ENCODE measurements around the gene ZBTB24. TPM values are rescaled to one million over a fixed set of nuclear protein-coding genes. Genes with fewer than 3 reads are reported as not detected.
"Not testable (repeated sequence)": the region's sequence is repeated elsewhere in the genome, so short reads cannot be mapped to it uniquely, and the experiment has no call there.

ZBTB24 gene
- total and polyA plus RNA-seq, 4 donors, result 2.9 to 13.9 (median 6.0) TPM

DNA sequence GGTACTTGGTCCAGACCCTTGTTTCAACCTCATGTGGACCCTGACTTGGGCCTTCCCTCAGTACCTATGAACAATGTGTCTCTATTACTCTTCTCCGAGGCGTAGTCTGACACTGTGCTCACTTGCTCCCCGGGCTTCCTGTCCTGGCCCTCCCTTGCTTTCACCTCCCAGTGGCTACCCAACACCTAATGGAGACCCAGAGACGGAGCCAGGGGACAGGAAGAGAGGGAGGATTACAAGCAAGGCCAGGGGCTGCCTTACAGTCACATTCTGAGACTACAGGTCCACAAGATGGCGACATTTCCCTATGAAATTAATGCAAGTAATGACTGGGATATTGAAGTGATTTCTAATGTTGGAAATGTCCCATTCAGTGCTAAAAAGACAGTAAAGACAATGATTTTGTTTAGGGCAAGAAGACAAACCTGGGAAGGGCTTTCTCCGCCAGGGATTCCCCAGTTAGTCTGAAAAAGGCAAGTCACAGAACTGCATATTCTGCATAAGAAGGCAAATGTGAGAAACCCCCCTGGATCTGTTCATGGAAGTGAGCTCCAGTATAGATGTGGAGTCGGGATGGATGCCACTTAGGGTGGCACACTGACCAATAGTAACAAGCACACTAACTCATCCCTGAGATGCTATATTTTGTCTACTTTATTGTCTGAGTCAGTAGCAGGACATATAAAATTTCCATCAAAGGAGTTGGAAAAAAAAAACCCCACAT is 44.0 kb upstream of the ZBTB24 start:
- Histone ChIP-seq H3K4me1 (ENCODE audit: control insufficient read depth in 5 of 5, insufficient read depth in 5 of 5, low read length in 5 of 5) (no peaks in the 10 kb centered on the region), H3K9ac (ENCODE audit: insufficient read depth in 1 of 2, low read length in 2 of 2) (no peak overlapping the region), H3K27ac (ENCODE audit: low read depth in 1 of 2, low read length in 1 of 2) (no peak overlapping the region), H3K27me3 (ENCODE audit: control insufficient read depth in 3 of 3, insufficient read depth in 3 of 3, low read length in 2 of 3) (no peaks in the 10 kb centered on the region), H3K9me3 (ENCODE audit: control insufficient read depth in 4 of 4, insufficient read depth in 3 of 4, low read length in 3 of 4) (no peaks in the 10 kb centered on the region), H3K4me3 (no peak overlapping the region), H3K36me3 (ENCODE audit: control insufficient read depth in 4 of 4, insufficient read depth in 4 of 4, low read length in 4 of 4) (no peaks in the 10 kb centered on the region)
- DNase-seq (peak; percentile 47 to 83 (median 80)), ATAC-seq (ENCODE audit: insufficient read depth, low FRiP score) (no peak)
- TF ChIP-seq CTCF (IDR thresholded peaks at IDR 0.05; ENCODE audit: control extremely low read depth, extremely low read depth), result no peak
- WGBS, 2 donors, result 59% methylated on average over 7 of the region's 7 CpGs

GRCh38 chr6:109524129-109524528 is 41.1 kb upstream of the ZBTB24 start:
- Histone ChIP-seq H3K4me3 (no peak overlapping the region), H3K4me1 (ENCODE audit: control insufficient read depth in 5 of 5, insufficient read depth in 5 of 5, low read length in 5 of 5) (no peaks in the 10 kb centered on the region), H3K27ac (ENCODE audit: low read depth in 1 of 2, low read length in 1 of 2) (no peak overlapping the region), H3K27me3 (ENCODE audit: control insufficient read depth in 3 of 3, insufficient read depth in 3 of 3, low read length in 2 of 3) (no peaks in the 10 kb centered on the region), H3K9ac (ENCODE audit: insufficient read depth in 1 of 2, low read length in 2 of 2) (no peak overlapping the region), H3K9me3 (ENCODE audit: control insufficient read depth in 4 of 4, insufficient read depth in 3 of 4, low read length in 3 of 4) (no peaks in the 10 kb centered on the region), H3K36me3 (ENCODE audit: control insufficient read depth in 4 of 4, insufficient read depth in 4 of 4, low read length in 4 of 4) (no peaks in the 10 kb centered on the region)
- TF ChIP-seq CTCF (IDR thresholded peaks at IDR 0.05; ENCODE audit: control extremely low read depth, extremely low read depth), result no peak
- no peak for DNase-seq
- no peak for ATAC-seq (ENCODE audit: insufficient read depth, low FRiP score)

DNA sequence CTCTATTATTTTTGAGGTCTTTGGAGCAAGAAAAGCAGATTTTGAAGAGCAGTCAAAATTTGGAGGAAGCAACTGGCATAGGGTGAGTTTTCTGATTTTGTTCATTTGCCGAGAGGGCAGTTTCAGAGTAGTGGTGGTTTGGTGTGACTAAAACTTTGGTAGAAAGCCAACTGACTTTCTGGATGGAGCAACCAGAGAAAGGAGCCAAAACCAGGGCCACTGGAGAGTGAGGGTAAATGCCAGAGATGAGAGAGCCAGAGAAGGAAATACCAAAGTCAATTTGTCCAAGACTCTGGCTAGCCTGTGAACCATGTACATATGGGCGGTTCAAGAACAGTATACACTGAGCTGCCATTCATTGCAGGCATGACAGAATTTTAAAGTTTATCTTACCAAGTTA is 40.5 kb upstream of the ZBTB24 start:
- H3K9me3 ChIP-seq (ENCODE audit: control insufficient read depth in 4 of 4, insufficient read depth in 3 of 4, low read length in 3 of 4), result no peaks in the 10 kb centered on the region
- DNase-seq (no peak), ATAC-seq (ENCODE audit: insufficient read depth, low FRiP score) (no peak)
- 72 to 73% methylated on average over 2 of the region's 2 CpGs for WGBS, 2 donors
- H3K4me1 ChIP-seq (ENCODE audit: control insufficient read depth in 5 of 5, insufficient read depth in 5 of 5, low read length in 5 of 5), result no peaks in the 10 kb centered on the region
- no peak overlapping the region for H3K9ac ChIP-seq (ENCODE audit: insufficient read depth in 1 of 2, low read length in 2 of 2)
- TF ChIP-seq CTCF (IDR thresholded peaks at IDR 0.05; ENCODE audit: control extremely low read depth, extremely low read depth), result no peak
- H3K36me3 ChIP-seq (ENCODE audit: control insufficient read depth in 4 of 4, insufficient read depth in 4 of 4, low read length in 4 of 4), result no peaks in the 10 kb centered on the region
- no peaks in the 10 kb centered on the region for H3K27me3 ChIP-seq (ENCODE audit: control insufficient read depth in 3 of 3, insufficient read depth in 3 of 3, low read length in 2 of 3)
- H3K27ac ChIP-seq (ENCODE audit: low read depth in 1 of 2, low read length in 1 of 2), result no peak overlapping the region
- H3K4me3 ChIP-seq, result no peak overlapping the region

DNA sequence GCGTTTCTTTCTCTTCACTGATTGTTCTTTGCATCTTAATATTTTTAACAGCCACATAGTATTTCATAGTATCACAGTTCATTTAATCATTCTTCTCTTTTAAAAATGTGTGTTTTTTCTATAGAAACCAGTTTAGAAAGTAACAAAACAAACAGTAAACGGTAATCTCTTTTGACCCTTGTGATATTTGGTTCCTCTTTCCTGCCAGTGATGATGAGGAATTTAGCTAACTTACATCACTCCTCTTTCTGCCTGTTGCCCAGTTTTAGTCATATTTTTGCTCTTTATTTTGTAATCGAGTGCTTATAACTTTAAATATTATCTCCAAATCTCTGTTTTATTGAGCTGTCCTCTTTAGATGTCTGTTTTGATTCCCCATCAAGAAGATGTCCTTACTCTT is 38.1 kb upstream of the ZBTB24 start:
- no peak for ATAC-seq (ENCODE audit: insufficient read depth, low FRiP score)
- 32 to 72% methylated on average over 3 of the region's 3 CpGs for WGBS, 2 donors
- no peaks in the 10 kb centered on the region for H3K9me3 ChIP-seq (ENCODE audit: control insufficient read depth in 4 of 4, insufficient read depth in 3 of 4, low read length in 3 of 4)
- H3K27ac ChIP-seq (ENCODE audit: low read depth in 1 of 2, low read length in 1 of 2), result no peak overlapping the region
- no peaks in the 10 kb centered on the region for H3K27me3 ChIP-seq (ENCODE audit: control insufficient read depth in 3 of 3, insufficient read depth in 3 of 3, low read length in 2 of 3)
- H3K36me3 ChIP-seq (ENCODE audit: control insufficient read depth in 4 of 4, insufficient read depth in 4 of 4, low read length in 4 of 4), result no peaks in the 10 kb centered on the region
- no peaks in the 10 kb centered on the region for H3K4me1 ChIP-seq (ENCODE audit: control insufficient read depth in 5 of 5, insufficient read depth in 5 of 5, low read length in 5 of 5)
- no peak overlapping the region for H3K4me3 ChIP-seq
- DNase-seq, result no peak
- H3K9ac ChIP-seq (ENCODE audit: insufficient read depth in 1 of 2, low read length in 2 of 2), result no peak overlapping the region
- no peak for TF ChIP-seq CTCF (IDR thresholded peaks at IDR 0.05; ENCODE audit: control extremely low read depth, extremely low read depth)

DNA sequence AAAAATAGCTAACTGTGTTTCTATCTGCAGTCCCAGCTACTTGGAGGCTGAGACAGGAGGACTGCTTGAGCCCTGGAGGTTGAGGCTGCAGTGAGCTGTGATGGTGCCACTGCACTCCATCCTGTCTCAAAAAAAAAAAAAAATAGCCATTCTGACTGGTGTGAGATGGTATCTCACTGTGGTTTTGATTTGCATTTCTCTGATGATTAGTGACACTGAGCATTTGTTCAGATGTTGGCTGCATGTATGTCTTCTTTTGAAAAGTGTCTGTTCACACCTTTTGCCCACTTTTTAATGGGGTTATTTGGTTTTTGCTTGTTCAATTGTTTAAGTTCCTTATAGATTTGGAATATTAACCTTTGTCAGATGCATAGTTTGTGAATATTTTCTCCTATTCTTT is 36.6 kb upstream of the ZBTB24 start:
- H3K4me3 ChIP-seq; H3K27ac ChIP-seq (ENCODE audit: low read depth in 1 of 2, low read length in 1 of 2); H3K36me3 ChIP-seq (ENCODE audit: control insufficient read depth in 4 of 4, insufficient read depth in 4 of 4, low read length in 4 of 4); H3K9me3 ChIP-seq (ENCODE audit: control insufficient read depth in 4 of 4, insufficient read depth in 3 of 4, low read length in 3 of 4); H3K27me3 ChIP-seq (ENCODE audit: control insufficient read depth in 3 of 3, insufficient read depth in 3 of 3, low read length in 2 of 3); H3K4me1 ChIP-seq (ENCODE audit: control insufficient read depth in 5 of 5, insufficient read depth in 5 of 5, low read length in 5 of 5); DNase-seq; H3K9ac ChIP-seq (ENCODE audit: insufficient read depth in 1 of 2, low read length in 2 of 2); ATAC-seq (ENCODE audit: insufficient read depth, low FRiP score): not testable (repeated sequence)

All from lung (tissue), 12 donors.